NCI-H2171 (cell line): ENCODE measurements around the gene CAPN5.
"Not testable (repeated sequence)": the region's sequence is repeated elsewhere in the genome, so short reads cannot be mapped to it uniquely, and the experiment has no call there.

Source experiments
- DNase-seq: peaks from one replicate; lab custom pipeline; 2025; lab: John Stamatoyannopoulos, UW

CAPN5 gene

GRCh38 chr11:77066229-77067042 lies at the start of gene CAPN5:
TSS of gene CAPN5 (plus strand) at chr11:77066971. CDS start at chr11:77084887, 17,916 bp downstream.
- DNase-seq: peak; percentile 69

- not testable (repeated sequence) for DNase-seq
Observed at GRCh38 chr11:77018396-77018924, 48.3 kb upstream of the CAPN5 start.

GRCh38 chr11:77019976-77020595 lies 46.7 kb upstream of the CAPN5 start:
- DNase-seq: no peak

- no peak for DNase-seq
Observed at GRCh38 chr11:77020734-77021133, 46.0 kb upstream of the CAPN5 start.

GRCh38 chr11:77024745-77025144 lies 42.0 kb upstream of the CAPN5 start:
- DNase-seq: no peak

- DNase-seq: no peak
Observed at GRCh38 chr11:77026221-77026620, 40.5 kb upstream of the CAPN5 start.

- DNase-seq: peak; percentile 15
Observed at GRCh38 chr11:77026743-77027142, 40.0 kb upstream of the CAPN5 start.

GRCh38 chr11:77027275-77027674 lies 39.5 kb upstream of the CAPN5 start:
- DNase-seq: peak; percentile 39

GRCh38 chr11:77029829-77030228 lies 36.9 kb upstream of the CAPN5 start:
- no peak for DNase-seq

GRCh38 chr11:77030834-77031414 lies 35.8 kb upstream of the CAPN5 start:
- no peak for DNase-seq

GRCh38 chr11:77031599-77031998 lies 35.2 kb upstream of the CAPN5 start:
- no peak for DNase-seq

- no peak for DNase-seq
Observed at GRCh38 chr11:77035039-77035438, 31.7 kb upstream of the CAPN5 start.

GRCh38 chr11:77035580-77035979 lies 31.2 kb upstream of the CAPN5 start:
- no peak for DNase-seq

- no peak for DNase-seq
Observed at GRCh38 chr11:77036398-77036797, 30.4 kb upstream of the CAPN5 start.

GRCh38 chr11:77037057-77037456 lies 29.7 kb upstream of the CAPN5 start:
- DNase-seq: no peak

GRCh38 chr11:77038029-77038824 lies 28.5 kb upstream of the CAPN5 start:
- no peak for DNase-seq

GRCh38 chr11:77038825-77039326 lies 27.9 kb upstream of the CAPN5 start:
- no peak for DNase-seq

GRCh38 chr11:77039491-77040400 lies 27.0 kb upstream of the CAPN5 start:
- no peak for DNase-seq

- DNase-seq: no peak
Observed at GRCh38 chr11:77040401-77040777, 26.4 kb upstream of the CAPN5 start.

- no peak for DNase-seq
Observed at GRCh38 chr11:77040889-77041288, 25.9 kb upstream of the CAPN5 start.
